ENCODE results near the gene HTT-AS. TPM values are rescaled to one million over a fixed set of nuclear protein-coding genes. Genes with fewer than 3 reads are reported as not detected.

HTT-AS gene
- total RNA-seq, 1 experiment from 2014 or later: not detected

DNA sequence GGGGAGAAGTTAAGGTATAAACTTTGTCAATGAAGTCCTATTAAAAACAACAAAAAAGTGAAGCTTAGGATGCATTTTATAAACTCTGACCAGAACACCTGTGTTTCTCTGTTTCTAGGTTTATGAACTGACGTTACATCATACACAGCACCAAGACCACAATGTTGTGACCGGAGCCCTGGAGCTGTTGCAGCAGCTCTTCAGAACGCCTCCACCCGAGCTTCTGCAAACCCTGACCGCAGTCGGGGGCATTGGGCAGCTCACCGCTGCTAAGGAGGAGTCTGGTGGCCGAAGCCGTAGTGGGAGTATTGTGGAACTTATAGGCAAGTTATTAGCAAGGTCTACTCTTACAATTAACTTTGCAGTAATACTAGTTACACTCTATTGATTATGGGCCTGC is 46.8 kb upstream of the HTT-AS start:
- CTCF ChIA-PET: no interaction called here
- H3K36me3 Mint-ChIP-seq (ENCODE audit: insufficient read depth, unreplicated experiment): no peaks in the 10 kb centered on the region
- BruUV-seq (replicated peaks): no TSS peak
- intact Hi-C loops (cut with micrococcal nuclease; ENCODE audit: unreplicated experiment): no loop called here
- no peak overlapping the region for H3K4me3 Mint-ChIP-seq (ENCODE audit: low read depth, unreplicated experiment)
- DNase-seq: no peak
- no peaks in the 10 kb centered on the region for H3K9me3 Mint-ChIP-seq (ENCODE audit: low read depth, unreplicated experiment)
- no peaks in the 10 kb centered on the region for H3K4me1 Mint-ChIP-seq (ENCODE audit: low read depth, unreplicated experiment)
- H3K27me3 Mint-ChIP-seq (ENCODE audit: unreplicated experiment): no peaks in the 10 kb centered on the region
- TF ChIP-seq, protein P1, sequence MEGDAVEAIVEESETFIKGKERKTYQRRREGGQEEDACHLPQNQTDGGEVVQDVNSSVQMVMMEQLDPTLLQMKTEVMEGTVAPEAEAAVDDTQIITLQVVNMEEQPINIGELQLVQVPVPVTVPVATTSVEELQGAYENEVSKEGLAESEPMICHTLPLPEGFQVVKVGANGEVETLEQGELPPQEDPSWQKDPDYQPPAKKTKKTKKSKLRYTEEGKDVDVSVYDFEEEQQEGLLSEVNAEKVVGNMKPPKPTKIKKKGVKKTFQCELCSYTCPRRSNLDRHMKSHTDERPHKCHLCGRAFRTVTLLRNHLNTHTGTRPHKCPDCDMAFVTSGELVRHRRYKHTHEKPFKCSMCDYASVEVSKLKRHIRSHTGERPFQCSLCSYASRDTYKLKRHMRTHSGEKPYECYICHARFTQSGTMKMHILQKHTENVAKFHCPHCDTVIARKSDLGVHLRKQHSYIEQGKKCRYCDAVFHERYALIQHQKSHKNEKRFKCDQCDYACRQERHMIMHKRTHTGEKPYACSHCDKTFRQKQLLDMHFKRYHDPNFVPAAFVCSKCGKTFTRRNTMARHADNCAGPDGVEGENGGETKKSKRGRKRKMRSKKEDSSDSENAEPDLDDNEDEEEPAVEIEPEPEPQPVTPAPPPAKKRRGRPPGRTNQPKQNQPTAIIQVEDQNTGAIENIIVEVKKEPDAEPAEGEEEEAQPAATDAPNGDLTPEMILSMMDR (IDR thresholded peaks at IDR 0.05; ENCODE audit: unreplicated experiment): no peak
- no peak overlapping the region for H3K27ac Mint-ChIP-seq (ENCODE audit: unreplicated experiment)

DNA sequence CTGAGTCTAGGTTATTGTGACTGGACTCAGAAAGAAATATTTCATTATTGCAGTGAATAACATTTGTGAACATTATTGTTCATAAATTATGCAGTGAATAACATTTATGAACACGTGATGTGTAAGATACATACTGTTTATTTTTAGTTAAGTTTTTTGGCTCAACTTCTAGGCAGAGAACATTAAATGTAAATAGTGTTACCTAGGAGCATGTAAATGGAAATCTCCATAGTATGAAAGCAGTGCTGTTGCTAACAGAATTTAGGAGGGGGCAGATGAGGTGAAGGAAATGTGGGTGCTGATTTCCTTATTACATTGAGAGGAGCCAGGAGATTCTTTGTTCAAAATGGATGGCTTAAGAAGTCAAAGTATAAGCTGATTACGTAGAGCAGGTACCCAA is 45.1 kb upstream of the HTT-AS start:
- Mint-ChIP-seq H3K4me3 (ENCODE audit: low read depth, unreplicated experiment) (no peak overlapping the region), H3K27ac (ENCODE audit: unreplicated experiment) (no peak overlapping the region), H3K36me3 (ENCODE audit: insufficient read depth, unreplicated experiment) (no peaks in the 10 kb centered on the region), H3K9me3 (ENCODE audit: low read depth, unreplicated experiment) (no peaks in the 10 kb centered on the region), H3K27me3 (ENCODE audit: unreplicated experiment) (no peaks in the 10 kb centered on the region), H3K4me1 (ENCODE audit: low read depth, unreplicated experiment) (no peaks in the 10 kb centered on the region)
- intact Hi-C loops (cut with micrococcal nuclease; ENCODE audit: unreplicated experiment): no loop called here
- DNase-seq: no peak
- BruUV-seq (replicated peaks): no TSS peak
- TF ChIP-seq, protein P1 (IDR thresholded peaks at IDR 0.05; ENCODE audit: unreplicated experiment): no peak
- CTCF ChIA-PET: no interaction called here

DNA sequence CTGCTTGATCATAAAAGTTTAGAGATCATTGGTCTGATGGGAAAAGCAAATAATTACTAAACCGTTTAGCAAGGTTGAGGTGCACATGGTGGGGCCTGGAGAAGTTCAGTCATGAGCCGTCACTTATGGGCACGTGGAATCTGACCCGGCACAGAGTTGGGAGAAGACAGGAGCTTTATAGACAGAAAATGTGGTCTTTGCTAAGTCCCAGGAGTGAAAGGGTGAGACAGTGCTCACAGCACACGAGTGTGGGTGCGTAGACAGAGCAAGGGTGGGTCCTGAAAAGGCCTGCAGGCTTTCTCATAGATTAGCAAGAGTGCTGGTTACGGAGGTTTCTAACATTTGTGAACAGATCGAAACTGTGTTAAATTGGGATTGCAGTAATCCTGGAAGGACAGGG is 44.0 kb upstream of the HTT-AS start:
- BruUV-seq (replicated peaks): no TSS peak
- TF ChIP-seq, protein P1 (IDR thresholded peaks at IDR 0.05; ENCODE audit: unreplicated experiment): no peak
- Mint-ChIP-seq H3K27ac (ENCODE audit: unreplicated experiment) (no peak overlapping the region), H3K4me1 (ENCODE audit: low read depth, unreplicated experiment) (no peaks in the 10 kb centered on the region), H3K27me3 (ENCODE audit: unreplicated experiment) (no peaks in the 10 kb centered on the region), H3K36me3 (ENCODE audit: insufficient read depth, unreplicated experiment) (no peaks in the 10 kb centered on the region), H3K4me3 (ENCODE audit: low read depth, unreplicated experiment) (no peak overlapping the region), H3K9me3 (ENCODE audit: low read depth, unreplicated experiment) (no peaks in the 10 kb centered on the region)
- no peak for DNase-seq
- intact Hi-C loops (cut with micrococcal nuclease; ENCODE audit: unreplicated experiment): no loop called here
- CTCF ChIA-PET: no interaction called here

DNA sequence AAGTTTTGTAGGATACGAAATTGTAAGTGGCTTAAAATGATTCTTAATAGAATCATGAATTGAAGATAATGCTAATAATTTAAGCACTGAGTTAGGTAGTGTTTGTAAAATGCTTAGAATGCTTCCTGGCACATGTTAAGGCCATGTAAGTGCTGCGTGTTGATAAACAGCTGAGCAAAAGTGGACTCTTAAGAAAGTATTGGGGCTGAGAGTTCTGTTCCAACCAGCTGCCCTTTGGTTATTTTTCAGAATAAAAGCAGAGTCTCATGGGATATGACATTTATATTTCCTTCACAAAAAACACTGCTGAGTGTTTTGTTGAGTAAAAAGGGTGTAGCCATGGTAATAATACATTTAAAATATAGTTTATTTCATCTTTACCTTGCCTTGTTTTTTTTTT is 42.6 kb upstream of the HTT-AS start:
- intact Hi-C loops (cut with micrococcal nuclease; ENCODE audit: unreplicated experiment): no loop called here
- CTCF ChIA-PET: interaction anchor here (0.6 kb wide), 1 partner anchor 18 kb away, joined by 3 read pairs; no protein-coding TSS in a partner anchor
- DNase-seq: no peak
- no peaks in the 10 kb centered on the region for H3K9me3 Mint-ChIP-seq (ENCODE audit: low read depth, unreplicated experiment)
- H3K4me3 Mint-ChIP-seq (ENCODE audit: low read depth, unreplicated experiment): no peak overlapping the region
- BruUV-seq (replicated peaks): no TSS peak
- H3K36me3 Mint-ChIP-seq (ENCODE audit: insufficient read depth, unreplicated experiment): no peaks in the 10 kb centered on the region
- no peaks in the 10 kb centered on the region for H3K4me1 Mint-ChIP-seq (ENCODE audit: low read depth, unreplicated experiment)
- TF ChIP-seq, protein P1 (IDR thresholded peaks at IDR 0.05; ENCODE audit: unreplicated experiment): no peak
- no peak overlapping the region for H3K27ac Mint-ChIP-seq (ENCODE audit: unreplicated experiment)
- H3K27me3 Mint-ChIP-seq (ENCODE audit: unreplicated experiment): no peaks in the 10 kb centered on the region
